Body of pancreas (tissue), 4 donors: ENCODE measurements around the gene STK31.

Experiments
- POLR2A ChIP-seq, 3 donors: fragments of 450-650 bp; IDR thresholded peaks; one replicate each; pipeline ENCODE4 v1.6.1; 2016; ENCODE audit warnings: antibody characterized with exemption in 3 of 3, mild to moderate bottlenecking in 2 of 3
- TF ChIP-seq, protein P1 (sequence below), 7 experiments: fragments of 450-650 bp in 4 of 7; fragments of 200-600 bp in 3 of 7; sonication (generic) in 3 of 7; IDR thresholded peaks; one replicate each; pipeline ENCODE4 v1.5.1; 2016 to 2019; ENCODE audit warnings: antibody characterized with exemption in 7 of 7

DNA sequence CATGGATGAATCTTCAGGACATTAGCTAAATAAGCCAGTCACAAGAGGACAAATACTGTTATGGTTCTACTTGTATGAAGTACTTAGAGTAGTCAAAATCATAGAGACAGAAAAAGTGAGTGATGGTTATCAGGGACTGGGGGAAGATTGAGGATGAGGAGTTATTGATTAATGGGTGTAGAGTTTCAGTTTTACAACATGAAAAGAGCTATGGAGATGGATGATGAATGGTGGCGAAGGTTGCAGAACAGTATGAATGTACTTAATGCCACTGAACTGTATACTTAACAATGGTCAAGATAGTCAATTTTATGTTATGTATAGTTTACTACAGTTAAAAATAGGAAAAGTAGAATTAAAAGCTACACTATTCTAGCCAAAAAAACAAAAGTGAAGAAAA lies 7.8 kb downstream of the STK31 start:
- TF ChIP-seq, protein P1, sequence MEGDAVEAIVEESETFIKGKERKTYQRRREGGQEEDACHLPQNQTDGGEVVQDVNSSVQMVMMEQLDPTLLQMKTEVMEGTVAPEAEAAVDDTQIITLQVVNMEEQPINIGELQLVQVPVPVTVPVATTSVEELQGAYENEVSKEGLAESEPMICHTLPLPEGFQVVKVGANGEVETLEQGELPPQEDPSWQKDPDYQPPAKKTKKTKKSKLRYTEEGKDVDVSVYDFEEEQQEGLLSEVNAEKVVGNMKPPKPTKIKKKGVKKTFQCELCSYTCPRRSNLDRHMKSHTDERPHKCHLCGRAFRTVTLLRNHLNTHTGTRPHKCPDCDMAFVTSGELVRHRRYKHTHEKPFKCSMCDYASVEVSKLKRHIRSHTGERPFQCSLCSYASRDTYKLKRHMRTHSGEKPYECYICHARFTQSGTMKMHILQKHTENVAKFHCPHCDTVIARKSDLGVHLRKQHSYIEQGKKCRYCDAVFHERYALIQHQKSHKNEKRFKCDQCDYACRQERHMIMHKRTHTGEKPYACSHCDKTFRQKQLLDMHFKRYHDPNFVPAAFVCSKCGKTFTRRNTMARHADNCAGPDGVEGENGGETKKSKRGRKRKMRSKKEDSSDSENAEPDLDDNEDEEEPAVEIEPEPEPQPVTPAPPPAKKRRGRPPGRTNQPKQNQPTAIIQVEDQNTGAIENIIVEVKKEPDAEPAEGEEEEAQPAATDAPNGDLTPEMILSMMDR (IDR thresholded peaks at IDR 0.05): no peak
- no peak for TF ChIP-seq POLR2A (IDR thresholded peaks at IDR 0.05)
